CD4-positive, alpha-beta T cell treated with Interleukin-21 for 1 hour (primary cell): ENCODE data around the gene MTRFR.
"Not testable (repeated sequence)": the region's sequence is repeated elsewhere in the genome, so short reads cannot be mapped to it uniquely, and the experiment has no call there.

ENCODE experiments used
- DNase-seq: peaks from one replicate; pipeline ENCODE4 v3.0.0-alpha.2; 2020

The MTRFR gene

GRCh38 chr12:123232807-123233504 lies at the start of gene MTRFR, which contains the start of gene MPHOSPH9:
TSS of gene MTRFR (plus strand) at chr12:123233436. CDS start at chr12:123253675, 20,239 bp downstream.
TSS of gene MPHOSPH9 (minus strand) at chr12:123233141. CDS start at chr12:123230364, 2,777 bp downstream.
- DNase-seq: peak; percentile 100

- DNase-seq: no peak
Observed at GRCh38 chr12:123187637-123188036, 45.6 kb upstream of the MTRFR start.

- DNase-seq: no peak
Observed at GRCh38 chr12:123199936-123200335, 33.3 kb upstream of the MTRFR start.

- DNase-seq: no peak
Observed at GRCh38 chr12:123200414-123200813, 32.8 kb upstream of the MTRFR start.

GRCh38 chr12:123206794-123207193 lies 26.4 kb upstream of the MTRFR start:
- not testable (repeated sequence) for DNase-seq

GRCh38 chr12:123207815-123208214 lies 25.4 kb upstream of the MTRFR start:
- not testable (repeated sequence) for DNase-seq

- DNase-seq: peak; percentile 62
Observed at GRCh38 chr12:123223241-123223668, 10.0 kb upstream of the MTRFR start.

GRCh38 chr12:123225443-123225842 lies 7.8 kb upstream of the MTRFR start:
- no peak for DNase-seq

- DNase-seq: no peak
Observed at GRCh38 chr12:123227581-123228258, 5.5 kb upstream of the MTRFR start.

- no peak for DNase-seq
Observed at GRCh38 chr12:123229051-123229450, 4.2 kb upstream of the MTRFR start.

- DNase-seq: no peak
Observed at GRCh38 chr12:123231931-123232330, 1.3 kb upstream of the MTRFR start.

GRCh38 chr12:123232472-123232806 lies 797 bp upstream of the MTRFR start:
- DNase-seq: no peak

- DNase-seq: no peak
Observed at GRCh38 chr12:123233505-123234308, 471 bp downstream of the MTRFR start.

GRCh38 chr12:123237646-123238329 lies 4.6 kb downstream of the MTRFR start:
- peak; percentile 78 for DNase-seq

- no peak for DNase-seq
Observed at GRCh38 chr12:123238330-123238682, 5.1 kb downstream of the MTRFR start.

GRCh38 chr12:123238961-123239360 lies 5.7 kb downstream of the MTRFR start:
- no peak for DNase-seq

GRCh38 chr12:123242116-123242904 lies 9.1 kb downstream of the MTRFR start:
- no peak for DNase-seq

GRCh38 chr12:123243671-123244262 lies 10.5 kb downstream of the MTRFR start:
- no peak for DNase-seq

GRCh38 chr12:123245678-123246077 lies 12.4 kb downstream of the MTRFR start:
- no peak for DNase-seq

GRCh38 chr12:123248129-123248528 lies 14.9 kb downstream of the MTRFR start:
- DNase-seq: not testable (repeated sequence)

- DNase-seq: not testable (repeated sequence)
Observed at GRCh38 chr12:123248996-123249741, 15.9 kb downstream of the MTRFR start.
